ENCODE measurements around the gene MXI1.
"Not testable (repeated sequence)": the region's sequence is repeated elsewhere in the genome, so short reads cannot be mapped to it uniquely, and the experiment has no call there.

The MXI1 gene

DNA sequence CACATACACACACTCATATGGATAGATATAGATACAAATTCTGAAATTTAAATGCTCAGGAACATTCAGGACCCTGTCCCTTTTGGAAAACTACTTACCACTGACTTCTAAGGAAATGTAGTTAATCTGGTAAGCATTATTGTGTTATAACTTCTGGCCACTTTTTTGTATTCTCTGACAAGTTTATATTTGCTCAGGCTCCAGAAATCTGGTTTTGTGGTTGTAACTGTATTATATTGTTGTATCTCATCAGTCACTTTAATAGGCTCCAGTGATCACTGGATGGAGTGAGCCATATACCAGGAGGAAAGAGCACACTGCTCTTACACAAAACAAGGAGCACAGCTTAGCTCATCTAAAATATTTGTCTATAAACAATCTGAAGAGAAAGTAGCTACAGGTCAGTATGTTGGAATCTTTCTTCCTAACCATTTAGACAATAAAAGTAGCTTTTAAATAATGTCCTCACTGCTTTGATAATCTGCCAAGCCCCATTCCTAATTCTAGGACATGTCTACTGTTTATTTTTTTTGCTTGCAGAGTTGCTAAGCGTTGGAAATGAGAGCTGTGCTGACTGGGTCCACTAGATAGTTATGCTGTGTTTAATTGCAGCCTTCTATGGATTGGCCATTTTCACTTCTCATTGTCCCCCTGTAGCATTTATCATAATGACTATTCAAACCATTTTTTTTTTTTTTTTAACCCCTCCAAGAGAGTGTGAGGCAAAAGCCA is 53.5 kb downstream of the MXI1 start:
- DNase-seq: no peak
- in situ Hi-C loops (cut with HindIII; ENCODE audit: low pct_ligation_motif_present, low pct_unique_long_range_greater_than_20kb, low sequenced_read_pairs): no loop called here

DNA sequence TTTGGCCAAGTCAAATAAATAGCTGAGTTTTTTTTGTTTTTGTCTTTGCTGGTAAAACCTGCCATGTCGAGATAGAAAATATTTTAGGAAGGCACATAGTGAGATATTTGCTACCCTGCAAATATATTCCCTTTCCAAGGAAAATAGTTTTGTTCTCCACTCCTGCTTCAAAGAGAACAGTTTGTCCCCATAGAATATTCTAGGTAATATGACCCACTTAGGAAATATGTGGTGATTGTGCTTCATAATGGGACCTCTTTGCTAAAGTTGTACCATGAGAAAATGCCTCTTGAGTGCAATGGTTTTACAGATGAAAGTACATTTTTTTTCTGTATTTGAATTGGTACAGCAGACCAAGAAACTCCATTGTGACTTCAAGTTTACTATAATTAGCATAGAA is 55.8 kb downstream of the MXI1 start:
- no peak for DNase-seq
- in situ Hi-C loops (cut with HindIII; ENCODE audit: low pct_ligation_motif_present, low pct_unique_long_range_greater_than_20kb, low sequenced_read_pairs): no loop called here

- in situ Hi-C loops (cut with HindIII; ENCODE audit: low pct_ligation_motif_present, low pct_unique_long_range_greater_than_20kb, low sequenced_read_pairs): no loop called here
These were observed 58.3 kb downstream of the MXI1 start for GRCh38 chr10:110265573-110266193.

GRCh38 chr10:110267276-110267675 is 59.9 kb downstream of the MXI1 start:
- no peak for DNase-seq
- in situ Hi-C loops (cut with HindIII; ENCODE audit: low pct_ligation_motif_present, low pct_unique_long_range_greater_than_20kb, low sequenced_read_pairs): no loop called here

More at GRCh38 chr10:110265573-110266193, 58.3 kb downstream of the MXI1 start:
- no peak for DNase-seq

GRCh38 chr10:110268442-110268841 is 61.0 kb downstream of the MXI1 start:
- in situ Hi-C loops (cut with HindIII; ENCODE audit: low pct_ligation_motif_present, low pct_unique_long_range_greater_than_20kb, low sequenced_read_pairs): no loop called here

DNA sequence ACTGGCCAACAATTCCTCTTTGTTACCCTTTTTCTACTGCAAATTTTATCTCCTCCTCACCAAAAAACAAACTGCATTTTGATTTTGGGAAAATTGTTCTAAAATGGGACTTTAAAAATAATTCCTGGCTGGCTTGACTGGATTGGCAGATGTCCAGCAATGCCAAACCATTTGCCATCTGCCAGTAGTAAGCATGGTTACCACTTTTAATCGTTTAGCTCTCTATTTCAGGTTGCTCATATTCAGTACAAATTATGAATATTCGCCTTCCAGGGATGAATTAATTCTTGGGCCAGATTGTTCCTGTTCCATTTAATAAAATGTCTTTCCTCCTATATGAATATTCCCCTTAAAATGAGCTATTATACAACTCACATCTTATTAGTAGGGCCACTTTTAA is 61.6 kb downstream of the MXI1 start:
- in situ Hi-C loops (cut with HindIII; ENCODE audit: low pct_ligation_motif_present, low pct_unique_long_range_greater_than_20kb, low sequenced_read_pairs): no loop called here
- DNase-seq: no peak

More at GRCh38 chr10:110268442-110268841, 61.0 kb downstream of the MXI1 start:
- DNase-seq: no peak

DNA sequence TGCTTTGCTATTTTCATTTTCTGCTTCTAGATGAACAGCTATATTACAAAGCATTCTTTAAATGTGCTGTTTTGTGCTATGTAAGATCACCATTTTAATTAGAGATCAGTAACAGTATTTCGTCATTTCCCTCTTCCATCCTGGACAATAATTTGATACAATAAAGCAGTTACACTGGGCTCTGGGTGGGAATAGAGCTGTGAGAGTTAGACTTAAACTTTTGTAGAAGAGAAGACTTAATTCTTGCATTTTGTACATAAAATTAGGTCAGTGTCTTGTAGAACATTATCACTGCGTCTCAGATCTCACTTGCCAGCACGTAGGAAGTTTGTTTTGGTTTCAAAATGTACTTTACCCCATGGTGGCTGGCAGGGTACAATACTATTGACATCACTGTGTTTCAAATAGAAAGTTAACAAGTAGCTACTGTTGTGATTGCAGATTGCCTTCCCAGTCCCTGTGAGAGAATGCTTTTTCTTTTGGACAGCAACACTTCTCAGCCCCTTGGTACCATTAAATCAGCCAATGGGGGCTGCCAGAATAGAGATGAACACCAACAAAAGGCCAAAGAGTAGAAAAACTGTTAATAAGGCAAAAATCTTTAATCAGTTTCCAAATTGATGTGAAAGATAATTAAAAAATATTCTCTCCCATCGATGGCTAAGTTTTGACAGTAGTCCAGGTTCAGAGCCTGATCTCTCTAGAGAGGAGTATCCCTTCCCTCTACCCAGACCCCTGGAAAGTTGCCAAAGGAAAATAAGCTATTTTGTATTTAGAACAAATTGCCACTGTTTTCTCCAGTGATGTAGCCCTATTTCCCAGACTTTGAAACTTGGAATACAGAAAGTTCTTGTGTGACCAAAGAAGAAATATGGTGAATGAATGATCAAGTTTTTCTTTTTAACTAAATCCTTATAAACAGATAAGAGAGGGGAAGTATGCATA is 62.2 kb downstream of the MXI1 start:
- peak; percentile 32 for DNase-seq
- in situ Hi-C loops (cut with HindIII; ENCODE audit: low pct_ligation_motif_present, low pct_unique_long_range_greater_than_20kb, low sequenced_read_pairs): no loop called here

DNA sequence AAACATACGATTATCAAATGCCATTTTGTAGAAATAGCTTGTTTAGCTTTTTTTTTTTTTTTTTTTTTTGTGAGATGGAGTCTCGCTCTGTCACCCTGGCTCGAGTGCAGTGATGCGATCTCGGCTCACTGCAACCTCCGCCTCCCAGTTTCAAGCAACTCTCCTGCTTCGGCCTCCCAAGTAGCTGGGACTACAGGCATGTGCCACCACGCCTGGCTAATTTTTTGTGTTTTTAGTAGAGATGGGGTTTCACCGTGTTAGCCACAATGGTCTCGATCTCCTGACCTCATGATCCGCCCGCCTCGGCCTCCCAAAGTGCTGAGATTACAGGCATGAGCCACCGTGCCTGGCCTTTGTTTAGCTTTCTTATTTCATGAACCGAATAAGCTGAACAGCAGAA is 65.6 kb downstream of the MXI1 start:
- in situ Hi-C loops (cut with HindIII; ENCODE audit: low pct_ligation_motif_present, low pct_unique_long_range_greater_than_20kb, low sequenced_read_pairs); DNase-seq: not testable (repeated sequence)

- in situ Hi-C loops (cut with HindIII; ENCODE audit: low pct_ligation_motif_present, low pct_unique_long_range_greater_than_20kb, low sequenced_read_pairs): no loop called here
- DNase-seq: peak; percentile 76
These were observed 66.1 kb downstream of the MXI1 start for GRCh38 chr10:110273474-110273873.

DNA sequence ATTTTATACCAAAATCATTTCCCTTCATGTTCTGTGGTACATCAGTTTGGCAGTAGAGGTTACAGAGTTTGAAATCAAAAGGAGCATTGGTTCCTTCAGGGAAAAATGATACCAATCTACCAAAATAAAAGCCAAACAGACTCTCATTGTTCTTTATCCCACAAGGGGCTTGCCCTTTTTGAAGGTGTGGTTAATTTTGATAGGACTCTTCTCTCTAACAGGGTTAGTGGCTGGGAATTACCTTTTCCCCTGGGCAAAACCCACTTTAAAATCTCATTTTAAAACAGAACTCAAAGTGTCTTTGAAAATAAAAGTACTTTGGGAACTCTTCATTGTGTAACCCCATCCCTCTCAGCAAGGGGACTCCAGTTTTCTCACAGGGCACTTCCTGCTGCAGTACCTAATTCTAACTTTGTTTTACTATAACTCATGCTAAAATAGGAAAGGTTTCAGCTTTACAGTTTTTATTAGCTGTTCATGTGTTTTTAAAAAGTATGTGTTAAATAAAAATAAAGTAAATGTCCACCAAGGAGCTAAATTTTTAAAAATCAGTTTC is 66.7 kb downstream of the MXI1 start:
- in situ Hi-C loops (cut with HindIII; ENCODE audit: low pct_ligation_motif_present, low pct_unique_long_range_greater_than_20kb, low sequenced_read_pairs): no loop called here
- no peak for DNase-seq

- in situ Hi-C loops (cut with HindIII; ENCODE audit: low pct_ligation_motif_present, low pct_unique_long_range_greater_than_20kb, low sequenced_read_pairs): loop anchor here (25.0 kb wide), 1 partner anchor 137 kb away; no protein-coding TSS in a partner anchor
- DNase-seq: no peak
These were observed 67.2 kb downstream of the MXI1 start for GRCh38 chr10:110274647-110275046.

- in situ Hi-C loops (cut with HindIII; ENCODE audit: low pct_ligation_motif_present, low pct_unique_long_range_greater_than_20kb, low sequenced_read_pairs): loop anchor here (25.0 kb wide), 1 partner anchor 138 kb away; no protein-coding TSS in a partner anchor
- no peak for DNase-seq
These were observed 67.8 kb downstream of the MXI1 start for GRCh38 chr10:110275128-110275729.

- DNase-seq: no peak
- in situ Hi-C loops (cut with HindIII; ENCODE audit: low pct_ligation_motif_present, low pct_unique_long_range_greater_than_20kb, low sequenced_read_pairs): loop anchor here (25.0 kb wide), 1 partner anchor 139 kb away; no protein-coding TSS in a partner anchor
These were observed 69.2 kb downstream of the MXI1 start for GRCh38 chr10:110276603-110277002.

DNA sequence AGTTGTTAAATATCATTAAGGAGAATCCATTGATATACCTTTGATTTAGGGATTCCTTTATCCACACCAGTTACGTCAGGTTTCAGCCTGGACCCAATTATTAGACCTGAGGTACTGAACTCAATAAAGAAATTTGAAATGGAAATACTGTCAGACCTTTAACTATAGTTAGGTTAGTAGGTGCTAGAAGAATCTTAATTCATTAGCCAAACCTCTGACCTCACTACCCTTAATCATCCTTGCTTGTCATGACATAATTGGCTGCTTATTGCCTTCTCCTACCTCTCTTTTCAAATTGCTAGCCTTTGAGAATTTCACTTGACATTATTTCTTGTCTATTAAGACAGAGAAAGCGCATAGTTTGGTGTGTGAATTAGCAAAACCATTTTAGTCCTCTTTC is 70.2 kb downstream of the MXI1 start:
- in situ Hi-C loops (cut with HindIII; ENCODE audit: low pct_ligation_motif_present, low pct_unique_long_range_greater_than_20kb, low sequenced_read_pairs): loop anchor here (25.0 kb wide), 1 partner anchor 140 kb away; no protein-coding TSS in a partner anchor

DNA sequence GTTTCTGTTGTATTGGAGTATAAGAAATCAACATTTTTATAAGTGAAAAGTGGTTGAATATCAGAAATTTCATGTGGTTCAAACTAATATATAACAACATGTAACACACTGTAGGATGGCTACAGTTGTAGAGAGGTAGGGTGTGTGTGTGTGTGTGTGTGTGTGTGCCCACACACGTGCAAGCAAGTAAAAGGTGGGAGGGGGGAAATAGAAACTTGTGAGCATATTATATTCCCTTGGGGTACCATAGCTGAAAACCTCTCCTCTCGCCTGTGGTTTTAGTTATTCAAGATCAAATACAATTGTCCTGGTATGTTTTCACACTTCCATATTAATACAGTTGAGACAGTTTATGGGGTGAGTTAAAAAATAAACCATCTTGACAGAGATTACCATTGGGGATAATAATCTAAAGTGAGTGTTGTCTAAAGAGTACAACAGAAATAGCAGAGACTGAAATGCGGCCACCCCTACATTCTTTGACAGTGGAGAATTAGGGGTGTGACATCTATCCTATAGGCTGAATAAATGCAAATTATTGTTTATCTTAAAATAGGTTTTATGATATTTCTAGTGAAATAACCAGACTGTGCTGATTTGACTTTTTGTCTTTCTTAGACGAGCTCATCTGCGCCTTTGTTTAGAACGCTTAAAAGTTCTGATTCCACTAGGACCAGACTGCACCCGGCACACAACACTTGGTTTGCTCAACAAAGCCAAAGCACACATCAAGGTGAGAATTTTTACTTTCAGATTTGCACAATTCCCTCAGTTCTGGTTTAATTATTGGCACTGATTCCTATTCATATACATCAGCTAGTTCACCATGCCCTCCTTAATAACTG is 71.4 kb downstream of the MXI1 start:
- in situ Hi-C loops (cut with HindIII; ENCODE audit: low pct_ligation_motif_present, low pct_unique_long_range_greater_than_20kb, low sequenced_read_pairs): loop anchor here (25.0 kb wide), 1 partner anchor 141 kb away; no protein-coding TSS in a partner anchor
- DNase-seq: no peak

More for the DNA sequence above, 70.2 kb downstream of the MXI1 start:
- DNase-seq: no peak

- in situ Hi-C loops (cut with HindIII; ENCODE audit: low pct_ligation_motif_present, low pct_unique_long_range_greater_than_20kb, low sequenced_read_pairs): loop anchor here (25.0 kb wide), 1 partner anchor 142 kb away; no protein-coding TSS in a partner anchor
- peak; percentile 69 for DNase-seq
These were observed 72.1 kb downstream of the MXI1 start for GRCh38 chr10:110279407-110279986.

GRCh38 chr10:110284262-110284661 is 76.9 kb downstream of the MXI1 start:
- in situ Hi-C loops (cut with HindIII; ENCODE audit: low pct_ligation_motif_present, low pct_unique_long_range_greater_than_20kb, low sequenced_read_pairs): loop anchor here (25.0 kb wide), 1 partner anchor 147 kb away; no protein-coding TSS in a partner anchor
- DNase-seq: no peak

Data from ACHN (cell line).